NCI-H510A (cell line): Measurements from ENCODE around the gene FCGR3B.
"Not testable (repeated sequence)": the region's sequence is repeated elsewhere in the genome, so short reads cannot be mapped to it uniquely, and the experiment has no call there.

Experiments
- DNase-seq: peaks from one replicate; lab custom pipeline; 2025; lab: John Stamatoyannopoulos, UW

FCGR3B gene

DNA sequence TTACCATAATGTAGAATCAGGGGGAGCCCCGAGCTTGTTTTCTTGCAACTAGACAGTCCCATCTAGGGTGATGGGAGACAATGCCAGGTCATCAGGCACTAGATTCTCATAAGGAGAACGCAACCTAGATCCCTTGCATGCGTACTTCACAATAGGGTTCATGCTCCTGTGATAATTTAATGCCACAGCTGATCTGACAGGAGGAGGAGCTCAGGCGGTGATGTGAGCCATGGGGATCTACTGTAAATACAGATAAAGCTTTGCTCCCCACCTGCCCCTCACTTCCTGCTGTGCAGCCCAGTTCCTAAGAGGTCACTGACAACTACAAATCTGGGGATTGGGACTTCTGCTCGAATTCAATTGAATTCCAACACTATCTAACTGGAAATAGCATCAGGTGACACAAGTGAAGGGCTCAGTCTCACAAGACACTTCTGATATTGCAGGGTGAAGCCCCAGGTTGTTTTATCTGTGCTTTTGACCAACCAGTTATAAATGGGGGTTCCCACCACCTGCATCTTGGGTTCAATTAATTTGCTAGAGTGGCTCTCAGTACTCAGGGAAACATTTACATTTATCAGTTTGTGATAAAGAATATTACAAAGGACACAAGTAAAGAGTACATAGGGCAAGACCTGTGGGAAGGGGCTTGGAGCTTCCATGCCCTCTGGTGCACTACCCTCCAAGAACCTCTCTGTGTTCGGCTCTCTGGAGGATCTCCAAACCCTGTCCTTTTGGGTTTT lies 7.4 kb upstream of the FCGR3B start:
- DNase-seq: not testable (repeated sequence)

DNA sequence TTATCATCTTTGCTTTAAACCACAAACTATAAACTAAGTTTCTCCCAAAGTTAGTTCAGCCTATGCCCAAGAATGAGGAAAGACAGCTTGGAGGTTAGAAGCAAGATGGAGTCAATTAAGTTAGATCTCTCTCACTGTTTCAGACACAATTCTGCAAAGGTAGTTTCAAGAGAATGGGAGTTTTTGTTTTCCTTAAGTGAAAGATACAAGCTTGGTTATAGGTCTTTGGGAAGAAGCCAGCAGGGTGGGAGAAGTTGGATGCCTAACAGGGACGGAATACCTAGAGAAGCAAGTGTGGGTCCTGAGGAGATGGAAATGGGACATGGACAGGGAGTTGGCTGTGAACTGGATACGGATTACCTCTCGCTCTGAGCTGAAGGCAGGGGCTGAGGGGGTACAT lies 6.0 kb upstream of the FCGR3B start:
- DNase-seq: not testable (repeated sequence)

DNA sequence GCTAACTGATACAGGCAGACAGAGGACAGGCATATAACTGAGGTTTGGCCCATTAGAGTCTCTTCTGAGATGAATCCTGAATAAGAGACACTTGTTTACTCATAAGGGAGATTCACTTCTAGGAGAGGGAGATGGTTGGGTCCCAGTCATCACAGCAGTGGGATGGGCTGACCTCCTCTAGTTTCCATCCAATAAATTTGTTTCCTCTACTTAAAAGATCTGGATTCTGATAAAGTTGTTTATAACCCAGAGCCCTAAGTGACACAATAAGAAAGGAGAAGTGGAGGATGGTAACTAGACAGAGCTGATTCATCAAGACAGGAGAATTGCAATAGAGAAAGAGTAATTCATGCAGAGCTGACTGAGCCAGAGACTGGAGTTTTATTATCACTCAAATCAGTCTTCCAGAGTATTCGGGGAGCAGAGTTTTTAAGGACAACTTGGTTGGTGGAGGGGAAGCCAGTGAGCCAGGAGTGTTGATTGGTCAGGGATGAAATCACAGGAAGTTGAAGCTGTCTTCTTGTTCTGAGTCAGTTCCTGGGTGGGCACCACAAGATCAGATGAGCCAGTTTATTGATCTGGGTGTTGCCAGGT lies 5.3 kb upstream of the FCGR3B start:
- not testable (repeated sequence) for DNase-seq

DNA sequence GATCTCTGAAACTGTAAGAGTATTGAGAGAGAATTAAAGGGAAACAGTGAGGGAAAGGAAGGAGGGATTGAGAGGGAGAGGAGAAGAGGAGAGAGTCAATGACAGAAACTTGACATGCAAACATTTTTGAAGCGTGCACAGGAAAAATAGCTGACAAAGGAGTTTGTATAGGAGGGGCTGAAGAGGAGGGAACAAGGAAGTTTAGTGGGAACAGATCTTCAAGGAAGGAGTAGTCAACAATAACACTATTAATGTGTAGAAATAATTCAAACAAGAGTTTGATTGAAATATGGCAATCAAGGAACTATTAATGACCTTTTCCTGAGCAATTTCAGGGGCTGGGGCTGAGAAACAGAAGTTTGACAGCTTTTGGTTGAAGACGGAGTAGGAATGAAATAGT lies 4.0 kb upstream of the FCGR3B start:
- not testable (repeated sequence) for DNase-seq

DNA sequence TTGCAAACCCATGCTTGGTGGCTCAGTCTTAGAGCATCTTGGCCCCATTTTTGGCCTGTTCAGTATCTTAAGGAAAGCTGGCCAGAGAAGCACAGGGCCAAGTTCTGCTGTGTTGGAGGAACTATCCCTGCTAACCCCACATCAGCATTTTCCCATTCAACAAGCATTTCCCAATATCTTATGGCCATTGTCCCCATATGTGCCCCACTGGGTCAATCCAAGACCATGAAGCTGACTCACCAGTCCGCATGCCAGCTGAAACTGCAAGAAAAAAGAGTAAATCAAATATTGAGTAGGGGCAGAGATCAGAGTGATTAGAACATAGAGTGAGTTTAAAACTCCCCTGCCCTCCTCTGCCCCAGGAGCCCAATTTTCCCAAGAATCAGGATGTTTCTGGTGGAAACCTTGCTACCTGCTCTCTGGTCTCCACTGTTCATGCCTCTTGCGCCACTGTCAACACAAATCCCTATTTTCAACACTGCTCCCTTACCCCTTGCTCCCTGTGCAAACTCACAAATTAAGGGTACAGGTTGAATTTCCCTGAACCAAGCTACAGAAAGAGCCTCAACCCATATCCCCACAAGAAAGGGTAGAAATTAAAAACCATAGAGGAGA lies 741 bp downstream of the FCGR3B start:
- not testable (repeated sequence) for DNase-seq

DNA sequence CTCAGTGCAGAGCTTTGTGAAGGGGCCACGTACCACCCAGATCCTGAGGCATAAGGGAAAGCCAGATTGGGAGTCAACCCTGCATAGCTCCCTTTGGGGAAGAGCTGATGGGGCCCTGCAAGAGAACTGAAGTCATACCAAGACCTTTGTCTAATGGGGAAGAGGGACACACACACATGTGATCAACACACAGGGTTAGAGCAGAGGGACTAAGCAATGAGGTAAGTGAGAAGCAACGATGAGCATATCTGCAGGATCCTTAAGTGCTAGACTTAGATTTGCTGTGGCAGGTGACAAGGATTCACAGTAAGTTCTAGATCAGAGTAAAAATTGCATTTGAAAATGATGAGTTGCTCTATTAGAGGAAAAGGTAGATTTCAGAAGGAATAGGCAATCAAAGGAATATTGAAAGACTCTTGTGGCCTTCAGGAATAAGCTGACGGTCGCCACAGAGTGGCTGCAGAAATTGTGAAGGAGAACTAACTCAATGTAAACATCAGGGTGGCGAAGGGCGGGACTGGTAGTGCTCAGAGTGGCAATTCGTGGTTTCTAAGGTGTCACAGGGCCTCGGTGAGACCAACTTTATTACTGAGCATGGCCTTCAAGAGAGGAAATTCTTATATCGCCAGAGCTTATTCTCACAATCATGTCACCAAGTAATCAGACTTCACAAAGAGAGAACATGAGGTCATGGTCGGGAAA lies 4.4 kb downstream of the FCGR3B start:
- not testable (repeated sequence) for DNase-seq

DNA sequence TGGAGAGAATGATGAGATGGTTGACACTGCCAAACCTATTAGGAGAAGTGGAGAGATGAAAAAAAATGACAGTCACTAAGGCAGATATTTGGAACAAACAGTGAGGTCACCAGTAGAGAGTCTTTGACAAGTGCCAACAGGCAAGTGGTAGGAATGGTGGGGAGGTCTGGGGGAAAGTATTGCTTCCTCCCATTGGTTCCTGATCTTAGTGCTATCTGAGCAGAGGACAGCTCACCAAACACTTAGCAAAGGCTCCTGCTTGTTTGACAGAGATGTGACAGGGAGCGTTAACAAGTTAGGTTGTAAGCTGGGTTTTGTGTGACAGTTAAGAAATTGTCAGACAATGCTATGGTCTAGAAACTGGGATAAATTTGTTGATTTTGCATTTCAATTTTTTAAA lies 6.4 kb downstream of the FCGR3B start:
- DNase-seq: not testable (repeated sequence)

DNA sequence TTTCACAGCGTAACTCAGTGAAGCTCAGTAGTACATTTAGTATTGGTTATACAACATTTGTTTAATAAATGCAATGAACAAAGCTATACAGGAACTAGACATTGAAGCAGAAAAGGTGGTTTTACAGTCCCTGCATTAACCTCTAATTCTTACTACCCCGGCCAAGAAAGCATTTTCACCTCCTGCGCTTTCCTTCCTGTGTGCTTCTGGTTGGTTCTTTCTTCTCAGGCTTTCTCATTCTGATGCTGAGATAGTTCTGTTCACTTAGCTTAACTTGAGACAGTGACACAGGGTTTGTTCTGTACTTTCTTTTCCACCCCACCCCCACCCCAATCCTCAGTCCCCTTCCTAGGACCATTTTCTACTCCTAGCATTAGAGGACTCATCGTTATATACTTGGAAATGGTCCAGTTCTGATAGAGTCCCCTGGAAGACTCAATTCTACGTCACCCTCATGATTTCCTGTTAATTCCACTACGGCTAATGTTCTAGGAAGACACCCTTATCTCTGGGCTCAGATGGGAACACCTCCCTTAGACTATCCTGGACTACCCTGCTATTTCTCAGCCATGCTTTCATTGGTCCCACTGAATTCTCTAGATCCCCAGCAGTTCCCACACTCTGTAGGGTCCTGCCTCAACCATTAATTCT lies 7.5 kb downstream of the FCGR3B start:
- not testable (repeated sequence) for DNase-seq

DNA sequence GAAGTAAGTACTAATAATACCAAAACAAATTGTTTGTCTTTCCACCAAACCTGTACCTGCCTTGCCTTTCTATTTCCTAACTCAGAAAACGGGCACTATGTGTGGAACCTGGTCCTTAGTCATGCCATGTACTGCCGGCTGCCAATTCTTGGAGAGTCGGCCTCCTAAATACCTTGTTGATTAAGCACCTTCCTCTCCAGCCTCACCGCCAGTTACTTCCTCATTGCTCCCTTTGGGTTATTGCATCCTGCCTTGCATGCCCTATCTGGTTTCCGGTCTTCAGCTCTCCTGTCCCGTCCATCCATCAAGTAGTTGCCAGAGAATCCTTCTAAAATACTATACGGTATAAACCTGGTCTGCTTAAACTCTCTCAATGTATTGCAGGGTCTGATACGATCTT lies 8.9 kb downstream of the FCGR3B start:
- not testable (repeated sequence) for DNase-seq

DNA sequence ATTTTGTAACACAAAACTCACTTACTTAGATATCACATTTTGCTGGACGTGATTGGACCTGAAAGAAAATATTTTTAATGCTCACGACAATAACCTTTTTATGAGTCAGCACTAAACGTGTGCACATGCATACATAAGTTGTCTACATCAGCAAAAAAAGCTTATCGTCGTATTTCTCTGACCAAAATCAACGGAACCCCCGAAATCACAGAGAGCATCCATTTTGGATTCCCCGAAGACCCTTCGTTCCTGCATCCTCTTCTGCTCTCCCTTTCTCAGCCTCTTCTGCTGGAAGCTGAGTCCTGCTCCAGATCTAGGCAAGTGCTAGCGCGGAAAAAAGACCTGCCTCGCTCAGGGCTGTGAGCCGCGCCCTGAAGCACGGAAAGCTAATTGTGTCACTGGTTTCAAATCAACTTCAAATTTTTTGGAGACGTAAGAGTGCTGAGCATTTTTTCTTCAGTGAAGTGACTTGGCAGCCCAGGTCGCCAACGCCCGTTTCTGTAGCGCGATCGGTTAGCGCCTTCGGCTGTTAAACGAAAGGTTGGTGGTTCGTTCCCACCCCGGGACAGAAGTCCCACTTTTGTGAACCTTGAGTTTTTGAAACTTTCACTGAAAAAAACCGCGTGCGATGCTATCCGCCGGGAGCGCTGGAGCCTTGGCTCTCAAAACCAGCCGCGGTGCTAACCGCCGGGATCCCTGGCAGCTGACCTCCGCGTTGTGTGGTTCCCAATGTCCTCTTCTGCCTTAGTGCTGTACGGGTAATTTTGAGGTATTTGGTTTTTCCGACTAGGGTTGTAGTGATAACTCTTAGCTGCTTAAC lies 9.6 kb downstream of the FCGR3B start:
- DNase-seq: not testable (repeated sequence)

DNA sequence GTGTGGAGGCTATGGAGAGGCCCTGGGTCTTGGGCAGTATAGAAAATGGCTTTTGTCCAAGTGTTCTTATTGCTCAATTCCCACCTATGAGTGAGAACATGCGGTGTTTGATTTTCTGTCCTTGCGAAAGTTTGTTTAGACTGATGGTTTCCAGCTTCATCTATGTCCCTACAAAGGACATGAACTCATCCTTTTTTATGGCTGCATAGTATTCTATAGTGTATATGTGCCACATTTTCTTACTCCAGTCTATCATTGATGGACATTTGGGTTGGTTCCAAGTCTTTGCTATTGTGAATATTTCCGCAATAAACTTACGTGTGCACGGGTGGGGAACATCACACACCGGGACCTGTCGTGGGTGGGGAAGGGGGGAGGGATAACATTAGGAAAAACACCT lies 10.6 kb downstream of the FCGR3B start:
- not testable (repeated sequence) for DNase-seq

DNA sequence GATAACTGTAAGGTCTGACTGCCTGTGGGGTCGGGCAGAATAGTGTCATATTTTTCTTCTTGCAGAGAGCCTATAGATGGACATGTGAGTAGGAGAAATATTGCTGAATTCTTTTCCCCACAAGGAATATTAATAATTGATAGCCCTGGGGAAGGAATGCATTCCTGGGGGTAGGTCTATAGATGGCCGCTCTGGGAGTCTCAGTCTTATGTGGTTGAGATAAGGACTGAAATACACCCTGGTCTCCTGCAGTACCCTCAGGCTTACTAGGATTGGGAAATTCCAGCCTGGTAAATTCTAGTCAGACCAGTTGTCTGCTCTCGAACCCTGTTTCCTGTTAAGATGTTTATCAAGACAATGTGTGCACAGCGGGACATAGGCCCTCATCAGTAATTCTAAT lies 12.5 kb downstream of the FCGR3B start:
- not testable (repeated sequence) for DNase-seq

DNA sequence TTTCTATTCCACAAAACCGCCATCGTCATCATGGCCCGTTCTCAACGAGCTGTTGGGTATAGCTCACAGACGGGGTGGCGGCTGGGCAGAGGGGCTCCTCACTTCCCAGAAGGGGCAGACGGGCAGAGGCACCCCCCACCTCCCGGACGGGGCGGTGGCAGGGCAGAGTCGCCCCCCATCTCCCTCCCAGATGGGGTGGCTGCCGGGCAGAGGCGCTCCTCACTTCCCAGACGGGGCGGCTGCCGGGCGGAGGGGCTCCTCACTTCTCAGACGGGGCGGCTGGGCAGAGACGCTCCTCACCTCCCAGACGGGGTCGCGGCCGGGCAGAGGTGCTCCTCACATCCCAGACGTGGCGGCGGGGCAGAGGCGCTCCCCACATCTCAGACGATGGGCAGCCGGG lies 14.6 kb downstream of the FCGR3B start:
- not testable (repeated sequence) for DNase-seq

DNA sequence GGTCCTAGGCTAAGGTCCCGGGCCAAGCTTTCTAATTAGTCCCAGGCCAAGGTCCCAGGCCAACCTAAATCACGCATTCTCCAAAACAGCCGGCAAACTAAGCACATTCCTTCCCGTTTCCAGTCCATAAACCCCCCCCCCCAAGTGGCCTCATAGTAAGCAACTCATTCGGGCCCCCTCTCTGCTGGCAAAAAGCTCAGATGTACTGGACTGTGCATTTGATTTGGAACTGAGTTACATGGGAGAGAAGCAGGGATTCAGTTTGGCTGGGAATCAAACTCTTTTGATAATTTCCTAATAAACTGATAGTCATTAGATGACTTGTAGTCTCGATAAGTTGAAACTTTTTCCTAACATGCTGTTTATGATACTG lies 17.8 kb downstream of the FCGR3B start:
- DNase-seq: not testable (repeated sequence)

DNA sequence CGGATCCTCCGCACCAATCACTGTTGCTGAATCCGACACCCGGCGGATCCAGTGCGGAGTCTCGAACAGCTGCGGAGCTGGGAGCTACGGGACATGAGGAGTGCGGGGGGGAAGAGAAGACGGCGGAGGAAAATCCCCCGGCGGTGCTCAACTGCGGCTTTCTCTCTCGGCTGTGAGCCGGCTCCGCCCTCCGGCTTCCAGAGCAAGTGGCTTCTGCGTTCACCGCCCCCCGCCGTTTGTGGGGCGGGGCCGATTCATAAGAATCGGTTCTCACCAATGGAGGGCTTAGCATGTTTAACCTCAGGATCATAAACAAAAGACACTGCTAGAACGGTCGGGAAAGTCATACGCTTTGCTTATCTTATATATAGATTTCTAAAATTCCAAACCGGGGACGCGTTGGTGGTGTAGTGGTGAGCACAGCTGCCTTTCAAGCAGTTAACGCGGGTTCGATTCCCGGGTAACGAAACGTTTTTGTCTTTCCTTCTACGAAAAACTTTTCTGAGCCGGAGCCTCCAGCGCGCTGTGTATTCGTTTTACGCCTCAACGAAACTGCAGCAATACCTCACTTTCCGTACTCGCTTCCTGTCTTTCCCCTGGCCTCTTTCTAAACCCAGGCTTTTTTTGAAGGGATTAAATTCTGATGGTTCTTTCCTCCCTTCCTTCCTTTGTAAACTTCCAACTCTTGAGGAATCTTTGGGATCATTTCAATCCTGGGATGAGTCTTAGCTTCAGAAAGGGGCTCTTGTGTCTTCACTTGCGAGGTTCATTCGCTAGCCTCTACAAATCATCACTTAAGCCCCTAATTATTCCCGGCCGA lies 18.4 kb downstream of the FCGR3B start:
- peak; percentile 80 for DNase-seq

DNA sequence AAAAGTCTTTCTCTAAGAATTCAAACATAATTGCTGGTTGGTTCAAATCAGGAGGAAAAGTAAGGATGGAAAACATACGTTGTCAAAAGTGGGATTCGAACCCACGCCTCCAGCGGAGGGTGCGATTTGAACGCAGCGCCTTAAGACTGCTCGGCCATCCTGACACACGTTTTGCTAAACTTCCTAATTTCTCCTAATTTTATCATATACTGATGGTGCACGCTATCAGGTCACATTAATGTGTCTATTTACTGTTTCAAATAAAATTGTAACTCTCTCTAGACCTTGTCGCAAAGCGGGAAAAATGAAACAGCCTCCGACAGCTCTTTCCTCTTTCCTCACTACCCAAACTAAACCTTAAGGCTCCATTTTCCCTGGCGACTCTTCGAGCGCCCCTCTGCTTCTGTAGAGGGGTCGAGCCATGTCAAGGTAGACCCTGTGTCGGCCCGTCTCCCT lies 19.1 kb downstream of the FCGR3B start:
- not testable (repeated sequence) for DNase-seq

DNA sequence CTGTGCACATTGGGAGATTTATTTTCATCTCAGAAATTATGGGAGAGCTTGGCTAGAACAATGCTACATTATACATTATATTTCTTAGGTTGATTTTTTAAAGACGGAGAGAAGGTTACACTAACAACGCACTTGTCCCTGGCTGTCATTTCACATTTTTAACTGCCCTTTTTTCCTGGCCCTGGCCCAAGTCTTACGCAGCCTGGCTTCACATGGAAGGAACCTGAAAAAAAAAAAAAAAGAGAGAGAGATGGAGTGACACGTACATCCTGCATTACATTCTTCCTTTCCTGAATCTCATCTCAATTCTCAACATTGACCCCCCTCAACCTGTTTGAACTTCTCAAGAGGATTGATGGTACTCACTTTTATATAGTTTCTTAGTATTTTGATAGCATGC lies 20.8 kb downstream of the FCGR3B start:
- DNase-seq: not testable (repeated sequence)

DNA sequence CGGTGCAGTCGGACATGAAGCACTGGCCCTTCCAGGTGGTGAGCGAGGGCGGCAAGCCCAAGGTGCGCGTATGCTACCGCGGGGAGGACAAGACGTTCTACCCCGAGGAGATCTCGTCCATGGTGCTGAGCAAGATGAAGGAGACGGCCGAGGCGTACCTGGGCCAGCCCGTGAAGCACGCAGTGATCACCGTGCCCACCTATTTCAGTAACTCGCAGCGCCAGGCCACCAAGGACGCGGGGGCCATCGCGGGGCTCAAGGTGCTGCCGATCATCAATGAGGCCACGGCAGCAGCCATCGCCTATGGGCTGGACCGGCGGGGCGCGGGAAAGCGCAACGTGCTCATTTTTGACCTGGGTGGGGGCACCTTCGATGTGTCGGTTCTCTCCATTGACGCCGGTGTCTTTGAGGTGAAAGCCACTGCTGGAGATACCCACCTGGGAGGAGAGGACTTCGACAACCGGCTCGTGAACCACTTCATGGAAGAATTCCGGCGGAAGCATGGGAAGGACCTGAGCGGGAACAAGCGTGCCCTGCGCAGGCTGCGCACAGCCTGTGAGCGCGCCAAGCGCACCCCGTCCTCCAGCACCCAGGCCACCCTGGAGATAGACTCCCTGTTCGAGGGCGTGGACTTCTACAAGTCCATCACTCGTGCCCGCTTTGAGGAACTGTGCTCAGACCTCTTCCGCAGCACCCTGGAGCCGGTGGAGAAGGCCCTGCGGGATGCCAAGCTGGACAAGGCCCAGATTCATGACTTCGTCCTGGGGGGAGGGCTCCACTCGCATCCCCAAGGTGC lies 24.2 kb downstream of the FCGR3B start:
- not testable (repeated sequence) for DNase-seq

DNA sequence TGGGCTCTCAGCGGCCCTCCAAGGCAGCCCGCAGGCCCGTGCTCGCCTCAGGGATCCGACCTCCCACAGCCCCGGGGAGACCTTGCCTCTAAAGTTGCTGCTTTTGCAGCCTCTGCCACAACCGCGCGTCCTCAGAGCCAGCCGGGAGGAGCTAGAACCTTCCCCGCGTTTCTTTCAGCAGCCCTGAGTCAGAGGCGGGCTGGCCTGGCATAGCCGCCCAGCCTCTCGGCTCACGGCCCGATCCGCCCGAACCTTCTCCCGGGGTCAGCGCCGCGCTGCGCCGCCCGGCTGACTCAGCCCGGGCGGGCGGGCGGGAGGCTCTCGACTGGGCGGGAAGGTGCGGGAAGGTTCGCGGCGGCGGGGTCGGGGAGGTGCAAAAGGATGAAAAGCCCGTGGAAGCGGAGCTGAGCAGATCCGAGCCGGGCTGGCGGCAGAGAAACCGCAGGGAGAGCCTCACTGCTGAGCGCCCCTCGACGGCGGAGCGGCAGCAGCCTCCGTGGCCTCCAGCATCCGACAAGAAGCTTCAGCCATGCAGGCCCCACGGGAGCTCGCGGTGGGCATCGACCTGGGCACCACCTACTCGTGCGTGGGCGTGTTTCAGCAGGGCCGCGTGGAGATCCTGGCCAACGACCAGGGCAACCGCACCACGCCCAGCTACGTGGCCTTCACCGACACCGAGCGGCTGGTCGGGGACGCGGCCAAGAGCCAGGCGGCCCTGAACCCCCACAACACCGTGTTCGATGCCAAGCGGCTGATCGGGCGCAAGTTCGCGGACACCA lies 25.0 kb downstream of the FCGR3B start:
- not testable (repeated sequence) for DNase-seq
